PFSK-1 (cell line): ENCODE results near the gene PPM1D.

Experiments used
- FOXP2 ChIP-seq: optimal IDR thresholded peaks from 2 replicates; pipeline ENCODE3; 2011; ENCODE audit warnings: borderline replicate concordance, control low read depth, inconsistent platforms; ENCODE audit not compliant: insufficient read depth; ENCODE audit errors: extremely low read length, extremely low read depth
- POLR2AphosphoS5 ChIP-seq: IDR thresholded peaks from 2 replicates; pipeline ENCODE4 v1.6.1; 2012; ENCODE audit warnings: low read depth, mild to moderate bottlenecking, control low read depth, low read length, moderate library complexity
- REST ChIP-seq, 2 experiments: IDR thresholded peaks; 2 replicates each; pipeline versions ENCODE4 v1.6.1 to v1.8.0; 2011 to 2012; ENCODE audit warnings: low read depth in 2 of 2, low read length in 2 of 2, control low read depth in 1 of 2, inconsistent platforms in 1 of 2, mild to moderate bottlenecking in 1 of 2, moderate library complexity in 1 of 2; ENCODE audit not compliant: insufficient read depth in 1 of 2
- SIN3A ChIP-seq: IDR thresholded peaks from 2 replicates; pipeline ENCODE4 v1.6.1; 2012; ENCODE audit warnings: mild to moderate bottlenecking, low read length, moderate library complexity, borderline replicate concordance; ENCODE audit not compliant: insufficient read depth
- TAF1 ChIP-seq: IDR thresholded peaks from 2 replicates; pipeline ENCODE4 v1.6.1; 2012; ENCODE audit warnings: low read length, control low read depth, borderline replicate concordance; ENCODE audit not compliant: insufficient read depth

PPM1D gene

GRCh38 chr17:60699090-60699489 is 99.1 kb downstream of the PPM1D start:
- no peak for TF ChIP-seq FOXP2
- no peak for TF ChIP-seq SIN3A
- TF ChIP-seq POLR2AphosphoS5 = no peak
- TF ChIP-seq REST (IDR thresholded peaks at IDR 0.05; ENCODE audit: insufficient read depth in 1 of 2, low read depth in 2 of 2, low read length in 2 of 2) = no peak
- TF ChIP-seq TAF1 = no peak

DNA sequence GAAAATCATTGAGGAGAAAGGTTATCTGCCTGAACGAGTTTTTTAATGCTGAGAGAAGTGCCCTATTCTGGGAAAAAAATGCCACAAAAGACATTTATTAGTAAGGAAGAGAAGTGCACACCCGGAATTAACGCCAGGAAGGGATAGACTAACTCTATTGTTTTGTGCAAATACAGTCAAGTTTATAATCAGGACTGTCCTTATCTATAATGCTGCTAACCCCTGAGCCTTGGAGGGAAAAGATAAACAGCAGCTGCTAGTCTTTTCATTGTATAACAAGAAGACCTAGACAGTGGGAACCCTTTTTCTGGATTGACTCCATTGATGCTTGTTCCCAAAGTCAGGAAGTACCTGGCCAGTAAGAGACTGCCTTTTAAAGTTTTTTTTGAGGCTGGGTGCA is 104.2 kb downstream of the PPM1D start:
- TF ChIP-seq REST (IDR thresholded peaks at IDR 0.05; ENCODE audit: insufficient read depth in 1 of 2, low read depth in 2 of 2, low read length in 2 of 2) (no peak), TAF1 (no peak), POLR2AphosphoS5 (no peak), FOXP2 (no peak), SIN3A (no peak)

DNA sequence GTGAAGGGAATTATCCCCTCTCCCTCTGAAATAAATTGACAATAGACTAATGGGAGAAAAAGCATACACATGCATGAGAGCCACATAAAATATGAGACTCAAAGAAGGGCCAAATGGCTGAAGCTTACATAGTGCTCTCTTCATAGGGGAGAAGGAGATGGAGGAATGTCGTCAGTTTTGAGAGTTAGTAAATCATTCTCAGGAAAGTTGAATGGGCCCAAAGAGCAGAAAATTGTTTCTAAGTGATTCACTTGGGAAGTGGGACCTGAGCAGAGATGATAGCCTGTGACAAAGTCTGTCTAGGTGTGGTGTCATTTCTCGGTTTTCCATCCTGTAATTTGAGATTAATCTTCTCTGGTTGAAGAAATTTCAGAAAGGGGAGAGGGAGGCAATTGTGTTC is 112.7 kb downstream of the PPM1D start:
- TF ChIP-seq TAF1 = no peak
- TF ChIP-seq POLR2AphosphoS5 = no peak
- no peak for TF ChIP-seq REST (IDR thresholded peaks at IDR 0.05; ENCODE audit: insufficient read depth in 1 of 2, low read depth in 2 of 2, low read length in 2 of 2)
- TF ChIP-seq SIN3A = no peak
- TF ChIP-seq FOXP2 = no peak

DNA sequence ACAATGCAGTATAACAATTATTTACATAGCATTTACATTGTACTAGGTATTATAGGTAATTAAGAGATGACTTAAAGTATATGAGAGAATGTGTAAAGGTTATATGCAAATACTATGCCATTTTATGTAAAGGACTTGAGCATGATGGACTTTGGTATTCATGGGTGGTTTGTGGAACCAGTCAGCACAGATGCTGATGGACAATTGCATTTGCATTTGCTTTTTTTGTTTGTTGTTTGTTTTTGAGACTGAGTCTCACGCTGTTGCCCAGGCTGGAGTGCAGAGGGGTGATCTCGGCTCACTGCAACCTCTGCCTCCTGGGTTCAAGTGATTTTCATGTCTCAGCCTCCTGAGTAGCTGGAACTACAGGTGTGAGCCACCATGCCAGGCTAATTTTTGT is 113.6 kb downstream of the PPM1D start:
- TF ChIP-seq FOXP2 = no peak
- TF ChIP-seq SIN3A = no peak
- no peak for TF ChIP-seq TAF1
- no peak for TF ChIP-seq REST (IDR thresholded peaks at IDR 0.05; ENCODE audit: insufficient read depth in 1 of 2, low read depth in 2 of 2, low read length in 2 of 2)
- no peak for TF ChIP-seq POLR2AphosphoS5
